GM12891 (cell line): ENCODE data around the gene IGDCC3.

Source experiments
- DNase-seq: peaks from one replicate; pipeline ENCODE4 v3.0.0; 2011; ENCODE audit warnings: low spot score; ENCODE audit not compliant: insufficient read length
- FAIRE-seq: peaks from 2 replicates; lab custom pipeline; 2011; peaks lifted over from hg19 to GRCh38; lab: Jason Lieb, UNC
- PAX5 ChIP-seq: IDR thresholded peaks from 2 replicates; pipeline ENCODE4 v1.6.1; 2011; ENCODE audit warnings: low read length, moderate library complexity, mild to moderate bottlenecking; ENCODE audit not compliant: insufficient read depth, severe bottlenecking
- POLR2A ChIP-seq: IDR thresholded peaks from 2 replicates; pipeline ENCODE4 v1.6.1; 2011; ENCODE audit warnings: low read depth, low read length, control low read depth
- POLR2AphosphoS5 ChIP-seq: IDR thresholded peaks from 2 replicates; pipeline ENCODE4 v1.6.1; 2011; ENCODE audit warnings: low read depth, low read length, control low read depth
- POU2F2 ChIP-seq: IDR thresholded peaks from 2 replicates; pipeline ENCODE4 v1.6.1; 2011; ENCODE audit warnings: low read depth, mild to moderate bottlenecking, control low read depth, low read length, moderate library complexity
- SPI1 ChIP-seq: IDR thresholded peaks from 2 replicates; pipeline ENCODE4 v1.6.1; 2011; ENCODE audit warnings: low read depth, low read length, control low read depth
- TAF1 ChIP-seq: IDR thresholded peaks from 2 replicates; pipeline ENCODE4 v1.6.1; 2011; ENCODE audit warnings: low read depth, low read length, control low read depth

Gene IGDCC3

GRCh38 chr15:65408324-65409035 is 30.7 kb upstream of the IGDCC3 start:
- DNase-seq (no peak), FAIRE-seq (no peak)
- no peak for TF ChIP-seq TAF1
- TF ChIP-seq PAX5, result no peak
- TF ChIP-seq POLR2A, result no peak
- TF ChIP-seq SPI1, result no peak
- no peak for TF ChIP-seq POU2F2
- TF ChIP-seq POLR2AphosphoS5, result no peak

DNA sequence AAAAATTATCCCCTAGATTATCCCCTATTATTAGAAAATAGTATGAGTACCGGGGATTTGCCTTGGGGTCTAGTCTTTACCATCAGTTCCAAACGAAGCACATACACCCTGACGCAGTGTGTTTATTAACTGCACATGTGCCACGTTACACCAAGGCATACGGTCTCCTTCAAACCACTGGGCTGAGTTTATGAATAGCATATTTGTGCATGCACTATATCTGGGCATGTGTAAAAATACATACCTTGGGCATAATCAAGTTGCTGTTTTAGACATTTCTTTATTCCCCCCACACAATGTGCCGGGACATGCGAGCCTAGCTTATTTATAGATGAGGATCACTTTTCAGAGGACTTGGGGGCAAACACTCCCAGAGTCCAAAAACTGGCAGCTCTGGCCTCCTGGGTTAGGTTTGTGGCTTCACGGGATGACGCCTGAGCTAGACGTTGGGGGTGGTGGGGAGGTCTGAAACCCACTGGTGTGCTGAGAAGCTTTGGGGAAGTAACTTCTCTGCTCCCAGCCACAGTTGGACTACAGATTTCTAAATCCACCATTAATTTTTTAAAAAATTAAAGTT is 28.7 kb upstream of the IGDCC3 start:
- TF ChIP-seq SPI1 (no peak), TAF1 (no peak), POLR2A (no peak), POU2F2 (no peak), POLR2AphosphoS5 (no peak), PAX5 (no peak)
- no peak for FAIRE-seq
- DNase-seq, result no peak

DNA sequence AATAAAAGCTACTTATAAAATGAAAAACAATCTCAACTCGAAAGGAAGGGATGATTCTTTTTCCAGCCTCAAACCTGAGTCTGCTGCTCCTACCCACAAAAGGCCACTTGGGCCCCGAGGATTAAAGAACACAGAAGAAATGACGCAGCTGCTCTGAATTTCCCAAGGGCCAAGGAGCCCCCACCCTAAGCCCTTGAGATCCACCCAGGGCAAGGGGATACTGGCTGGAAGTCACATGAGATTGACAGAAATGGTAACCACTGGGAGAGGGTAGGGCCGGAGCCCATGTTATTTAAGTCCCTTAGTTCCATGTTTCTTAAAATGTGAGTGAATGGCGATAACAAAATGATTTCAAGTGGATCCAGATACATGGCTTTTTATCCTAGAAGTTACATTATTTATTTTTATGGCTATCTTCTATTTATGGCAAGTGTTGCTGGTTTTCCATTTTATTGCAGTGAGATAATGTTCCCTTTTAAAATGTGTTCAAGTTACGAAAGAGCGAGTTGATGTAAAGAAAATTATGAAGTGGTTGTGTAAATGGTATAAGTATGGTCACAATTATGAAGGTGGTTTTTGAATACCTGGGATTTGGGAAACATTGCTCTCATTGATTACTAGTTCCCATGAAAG is 28.1 kb upstream of the IGDCC3 start:
- FAIRE-seq (no peak), DNase-seq (no peak)
- TF ChIP-seq POU2F2 (no peak), POLR2A (no peak), PAX5 (no peak), TAF1 (no peak), POLR2AphosphoS5 (no peak)

GRCh38 chr15:65404186-65404872 is 26.5 kb upstream of the IGDCC3 start:
- FAIRE-seq (no peak), DNase-seq (no peak)
- TF ChIP-seq POLR2AphosphoS5 (no peak), POU2F2 (no peak), SPI1 (no peak), PAX5 (no peak), TAF1 (no peak), POLR2A (no peak)

DNA sequence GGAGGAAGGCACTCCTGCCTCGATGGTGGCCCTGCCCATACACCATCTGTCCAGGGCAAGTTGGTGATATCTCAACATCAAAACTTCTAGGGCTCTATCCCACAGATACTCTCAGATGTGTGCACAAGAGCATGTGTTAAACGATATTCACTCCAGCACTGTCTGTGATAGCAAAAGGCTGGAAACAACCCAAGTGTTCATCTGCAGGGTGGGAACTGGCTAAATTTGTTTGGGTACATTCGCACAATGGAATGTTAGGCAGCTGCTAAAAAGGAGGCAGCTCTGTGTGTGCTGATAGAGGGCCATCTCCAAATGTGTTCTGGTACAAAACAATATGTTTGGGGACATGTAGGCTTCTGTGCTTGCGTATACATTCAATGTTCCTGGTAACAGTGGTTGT is 25.2 kb upstream of the IGDCC3 start:
- no peak for DNase-seq
- FAIRE-seq, result no peak
- TF ChIP-seq PAX5, result no peak
- TF ChIP-seq TAF1, result no peak
- no peak for TF ChIP-seq POU2F2
- no peak for TF ChIP-seq POLR2AphosphoS5
- TF ChIP-seq SPI1, result no peak
- no peak for TF ChIP-seq POLR2A

DNA sequence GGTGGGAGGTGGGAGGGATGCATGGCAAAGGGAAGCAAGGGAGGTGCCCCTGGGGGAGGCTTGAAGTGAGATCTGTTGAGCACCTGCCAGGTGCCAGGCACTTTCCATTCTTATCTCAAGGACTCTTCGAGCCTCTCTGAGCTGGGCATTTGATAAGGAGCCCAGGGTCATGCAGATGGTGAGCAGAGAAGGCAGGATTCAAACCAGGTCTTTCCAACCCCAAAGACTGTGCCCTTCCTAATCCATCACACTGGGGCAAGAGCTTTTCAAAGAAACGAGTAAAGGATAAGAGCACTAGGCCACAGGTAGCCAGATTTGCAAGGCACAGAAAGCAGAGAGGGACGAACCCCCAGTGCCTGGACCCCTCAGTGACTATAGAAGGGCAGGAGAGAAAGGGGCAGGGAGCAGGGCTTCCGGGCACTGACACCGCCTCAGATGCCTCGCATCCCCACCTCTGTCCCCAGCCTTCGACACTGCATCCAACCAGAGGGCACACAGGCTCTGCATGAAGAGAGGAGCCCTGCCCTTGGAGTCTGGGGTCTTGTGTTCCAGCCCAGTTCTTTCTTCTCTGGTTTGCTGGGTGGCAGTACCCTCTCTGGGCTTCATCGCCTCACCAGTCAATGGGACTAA is 23.9 kb upstream of the IGDCC3 start:
- FAIRE-seq (no peak), DNase-seq (no peak)
- no peak for TF ChIP-seq SPI1
- TF ChIP-seq POU2F2, result no peak
- TF ChIP-seq TAF1, result no peak
- no peak for TF ChIP-seq POLR2AphosphoS5
- no peak for TF ChIP-seq POLR2A
- no peak for TF ChIP-seq PAX5

DNA sequence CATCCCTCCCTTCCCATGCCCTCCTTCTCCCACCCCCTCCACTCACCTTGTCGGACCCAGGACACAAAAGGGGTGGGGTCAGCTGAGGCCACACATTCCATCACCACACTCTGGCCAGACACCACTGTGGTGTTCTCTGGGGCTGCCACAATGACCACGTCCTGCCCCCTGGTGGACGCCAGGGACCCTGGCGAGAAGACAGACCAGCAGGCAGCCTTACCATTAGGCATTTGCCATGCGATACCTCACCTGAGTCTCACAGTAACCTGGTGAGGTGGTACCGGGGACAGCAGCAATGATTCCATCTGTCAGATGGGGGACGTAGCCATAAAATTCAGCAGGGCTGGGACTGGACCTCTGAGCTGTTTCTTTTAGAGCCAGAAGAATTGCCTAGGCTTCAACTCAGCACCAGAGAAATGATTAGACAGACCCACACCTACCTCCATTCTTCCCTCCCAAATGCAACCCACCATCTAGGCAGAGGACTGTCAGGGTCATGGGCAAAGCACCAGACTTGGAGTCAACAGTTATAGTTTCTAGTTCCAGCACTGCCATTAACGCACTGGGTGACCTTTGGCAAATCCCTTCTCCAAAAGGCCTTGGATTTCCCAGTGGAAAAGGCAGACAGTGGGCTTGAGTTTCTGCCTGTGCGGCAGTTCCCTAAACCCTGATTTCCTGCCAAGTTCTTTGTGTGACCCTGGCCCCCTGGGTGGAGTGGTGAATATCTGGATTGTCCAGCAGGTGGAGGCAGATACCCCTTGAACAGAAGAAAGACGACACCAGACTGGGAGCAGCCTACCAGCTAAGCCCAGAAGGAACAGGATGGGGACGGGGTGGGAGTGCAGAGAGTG is 23.2 kb upstream of the IGDCC3 start:
- no peak for TF ChIP-seq TAF1
- TF ChIP-seq POLR2A, result no peak
- TF ChIP-seq PAX5, result no peak
- TF ChIP-seq POLR2AphosphoS5, result no peak
- TF ChIP-seq SPI1, result no peak
- TF ChIP-seq POU2F2, result no peak
- peak; percentile 84 for FAIRE-seq
- DNase-seq, result peak; percentile 78

DNA sequence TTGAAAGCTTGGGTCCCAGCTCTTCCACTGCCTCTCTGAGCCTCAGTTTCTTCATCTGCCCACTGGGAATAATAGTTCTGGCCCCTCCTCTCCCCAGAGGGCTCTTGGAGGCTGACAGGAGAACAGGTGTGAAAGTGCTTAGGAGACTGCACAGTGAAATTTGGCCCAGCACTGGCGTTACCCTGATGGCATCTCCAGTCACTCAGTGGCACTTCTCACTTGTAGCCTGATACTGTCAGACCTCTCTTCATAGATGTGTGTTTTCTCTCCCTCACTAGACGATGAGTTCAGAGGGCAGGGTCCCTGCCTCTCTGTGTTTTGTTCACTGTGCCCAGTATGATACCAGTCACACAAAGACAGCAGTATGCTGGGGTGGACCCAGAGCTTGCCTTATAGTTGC is 22.2 kb upstream of the IGDCC3 start:
- TF ChIP-seq POLR2AphosphoS5, result no peak
- no peak for TF ChIP-seq POLR2A
- no peak for TF ChIP-seq TAF1
- TF ChIP-seq SPI1, result no peak
- TF ChIP-seq PAX5, result no peak
- TF ChIP-seq POU2F2, result no peak
- FAIRE-seq (no peak), DNase-seq (no peak)
